H1 (cell line): Measurements from ENCODE around the gene DCDC2B. TPM values are rescaled to one million over a fixed set of nuclear protein-coding genes. Genes with fewer than 3 reads are reported as not detected.

Experiments used
- BACH1 ChIP-seq: IDR thresholded peaks from 2 replicates; pipeline ENCODE4 v1.6.1; 2012; ENCODE audit warnings: low read length, improper control_type of control experiment
- CBX8 ChIP-seq: fragments of 300-800, 300-1000 bp; sonication (generic); IDR thresholded peaks from 2 replicates; pipeline ENCODE4 v1.7.1; 2016; ENCODE audit warnings: low read depth, low read length, borderline replicate concordance
- CHD2 ChIP-seq: IDR thresholded peaks from 2 replicates; pipeline ENCODE4 v1.6.1; 2012; ENCODE audit warnings: low read length, improper control_type of control experiment
- EP300 ChIP-seq, 2 experiments: IDR thresholded peaks; 1 replicate in 1 of 2; 2 replicates in 1 of 2; pipeline ENCODE4 v1.6.1; 2011 to 2012; ENCODE audit warnings: low read depth in 2 of 2, low read length in 2 of 2, mild to moderate bottlenecking in 2 of 2, borderline replicate concordance in 1 of 2, inconsistent platforms in 1 of 2, moderate library complexity in 1 of 2
- FOSL1 ChIP-seq: IDR thresholded peaks from 2 replicates; pipeline ENCODE4 v1.6.1; 2011; ENCODE audit warnings: mild to moderate bottlenecking, low read depth, low read length, moderate library complexity; ENCODE audit not compliant: insufficient read depth
- HDAC6 ChIP-seq: IDR thresholded peaks from one replicate; pipeline ENCODE4 v1.7.1; 2012; ENCODE audit warnings: low read depth, mild to moderate bottlenecking, inconsistent platforms, low read length, moderate library complexity
- KDM5A ChIP-seq: fragments of 200-600 bp; IDR thresholded peaks from 2 replicates; pipeline ENCODE4 v1.7.1; 2012; ENCODE audit warnings: mild to moderate bottlenecking, low read length, inconsistent platforms, mixed read lengths
- NANOG ChIP-seq: IDR thresholded peaks from 2 replicates; pipeline ENCODE4 v1.6.1; 2011; ENCODE audit warnings: low read length, low read depth, mild to moderate bottlenecking, inconsistent platforms; ENCODE audit not compliant: insufficient read depth, poor library complexity, severe bottlenecking
- POLR2A ChIP-seq, 2 experiments: IDR thresholded peaks; 1 replicate in 1 of 2; 2 replicates in 1 of 2; pipeline ENCODE4 v1.6.1; 2011; ENCODE audit warnings: low read depth in 2 of 2, low read length in 2 of 2, mild to moderate bottlenecking in 2 of 2; ENCODE audit errors: control extremely low read depth in 1 of 2
- SP4 ChIP-seq: IDR thresholded peaks from 2 replicates; pipeline ENCODE4 v1.6.1; 2012; ENCODE audit warnings: low read length, inconsistent platforms
- polyA plus RNA-seq, 7 experiments: library from polyadenylated mRNA; depleted of rRNA in 3 of 7; stranded (reverse) in 5 of 7; unstranded in 2 of 7; fragments of >200 nt in 5 of 7; fragments of 200-250 nt in 2 of 7; gene quantifications; 1 replicate in 5 of 7; 2 replicates in 1 of 7; 4 replicates in 1 of 7; pipeline versions ENCODE4 v1.2.1 to v1.2.3, GENCODE V29; 2011 to 2013; ENCODE audit warnings: missing spikeins in 2 of 7, mixed read lengths in 2 of 7
- total RNA-seq: library from RNA; stranded (reverse); fragmentation: NEBNext Ultra II Directional; extraction: Animal tissue kit (Norgen Biotek cat#: 25700); gene quantifications from 2 replicates; pipeline ENCODE4 v1.2.1, GENCODE V29; 2021

Gene DCDC2B
- total and polyA plus RNA-seq, 2 of the 8 experiments (the other 6 are each of a cell fraction or from before 2014, with no cell fraction given), result not detected

DNA sequence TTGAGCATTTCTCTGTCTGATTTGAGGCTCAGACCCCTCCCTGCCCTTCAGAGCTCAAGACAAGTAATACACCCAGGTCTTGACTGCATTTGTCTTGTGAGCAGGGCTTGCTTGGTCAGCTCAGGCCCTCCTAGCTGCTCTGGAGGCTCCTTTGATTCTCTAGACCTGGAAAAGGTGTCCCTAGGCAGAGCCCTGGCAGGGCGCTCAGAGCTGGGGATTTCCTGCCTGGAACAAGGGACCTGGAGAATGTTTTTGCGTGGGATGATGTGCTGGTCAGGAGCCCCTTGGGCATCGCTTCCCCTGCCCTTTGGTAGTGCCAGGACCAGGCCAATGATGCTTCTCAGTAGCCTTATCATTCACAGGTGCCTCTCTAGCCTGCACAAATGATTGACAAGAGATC, 13.4 kb upstream of the DCDC2B start (continued):
- no peak for TF ChIP-seq KDM5A
- no peak for TF ChIP-seq HDAC6
- no peak for TF ChIP-seq CHD2
- TF ChIP-seq BACH1, result no peak
- TF ChIP-seq SP4, result no peak
- no peak for TF ChIP-seq EP300 (IDR thresholded peaks at IDR 0.05; ENCODE audit: borderline replicate concordance in 1 of 2, low read depth in 2 of 2, low read length in 2 of 2)
- TF ChIP-seq NANOG, result no peak
- no peak for TF ChIP-seq POLR2A (IDR thresholded peaks at IDR 0.05; ENCODE audit: control extremely low read depth in 1 of 2, low read depth in 2 of 2, low read length in 2 of 2)
- TF ChIP-seq FOSL1, result no peak
- TF ChIP-seq CBX8, result no peak
